ENCODE data around the gene ZNF469.

DNA sequence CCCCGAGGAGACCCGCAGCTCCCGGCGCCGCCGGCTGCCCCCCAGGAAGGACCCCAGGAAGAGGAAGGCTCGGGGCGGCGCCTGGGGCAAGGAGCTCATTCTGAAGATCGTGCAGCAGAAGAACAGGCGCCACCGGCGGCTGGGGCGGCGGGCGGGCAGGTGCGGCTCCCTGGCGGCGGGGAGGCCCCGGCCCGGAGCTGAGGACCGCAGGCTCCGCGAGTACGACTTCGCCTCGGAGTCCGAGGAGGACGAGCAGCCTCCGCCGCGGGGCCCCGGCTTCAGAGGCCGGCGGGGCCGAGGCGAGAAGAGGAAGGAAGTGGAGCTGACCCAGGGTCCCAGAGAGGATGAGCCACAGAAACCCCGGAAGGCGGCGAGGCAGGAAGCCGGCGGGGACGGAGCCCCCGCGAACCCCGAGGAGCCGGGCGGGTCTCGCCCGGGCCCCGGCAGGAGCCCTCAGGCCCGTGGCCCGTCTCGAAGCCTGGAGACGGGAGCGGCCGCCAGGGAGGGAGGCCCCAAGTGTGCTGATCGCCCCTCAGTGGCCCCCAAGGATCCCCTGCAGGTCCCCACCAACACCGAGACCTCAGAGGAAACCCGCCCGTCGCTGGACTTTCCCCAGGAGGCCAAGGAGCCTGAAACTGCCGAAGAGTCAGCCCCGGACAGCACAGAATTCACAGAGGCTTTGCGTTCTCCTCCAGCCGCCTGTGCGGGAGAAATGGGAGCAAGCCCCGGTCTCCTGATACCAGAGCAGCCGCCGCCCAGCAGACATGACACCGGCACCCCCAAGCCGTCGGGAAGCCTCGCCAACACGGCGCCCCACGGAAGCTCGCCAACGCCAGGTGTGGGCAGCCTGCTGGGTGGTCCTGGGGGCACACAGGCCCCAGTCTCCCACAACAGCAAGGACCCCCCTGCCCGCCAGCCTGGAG is 48.0 kb downstream of the ZNF469 start:
- peak; percentile 73 for TF ChIP-seq EZH2 (IDR thresholded peaks at IDR 0.05)
- TF ChIP-seq POLR2AphosphoS5 (IDR thresholded peaks at IDR 0.05; ENCODE audit: borderline replicate concordance, low read depth, low read length) = no peak

All from SK-N-MC (cell line).